GM18867 (cell line): ENCODE results near the gene FNDC5.

Experiments
- ATAC-seq: cut with Tn5 transposase; IDR thresholded peaks from one replicate; pipeline ENCODE4 v1.9.1; 2021; ENCODE audit warnings: mild to moderate bottlenecking, moderate library complexity; ENCODE audit not compliant: unreplicated experiment

Gene FNDC5

DNA sequence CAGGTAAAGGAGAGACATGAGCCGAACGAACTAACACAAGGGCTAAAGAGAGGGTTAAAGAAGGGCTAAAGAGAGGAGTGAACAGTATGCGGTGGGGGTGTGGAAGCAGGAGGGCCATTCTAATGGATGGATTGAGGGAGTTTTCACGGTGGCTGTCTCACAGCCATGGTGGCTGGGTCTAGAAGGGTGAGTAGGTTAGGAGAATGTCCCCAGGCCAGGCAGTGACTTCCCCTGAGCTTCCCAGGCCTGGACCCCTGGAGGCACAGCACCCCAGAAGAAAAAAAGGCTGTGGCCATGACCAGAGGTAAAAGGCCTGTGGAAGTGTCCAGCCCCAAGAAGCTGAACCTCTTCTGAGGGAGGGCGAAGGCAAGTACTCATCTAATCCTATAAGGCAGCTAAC lies 3.6 kb downstream of the FNDC5 start:
- no peak for ATAC-seq

DNA sequence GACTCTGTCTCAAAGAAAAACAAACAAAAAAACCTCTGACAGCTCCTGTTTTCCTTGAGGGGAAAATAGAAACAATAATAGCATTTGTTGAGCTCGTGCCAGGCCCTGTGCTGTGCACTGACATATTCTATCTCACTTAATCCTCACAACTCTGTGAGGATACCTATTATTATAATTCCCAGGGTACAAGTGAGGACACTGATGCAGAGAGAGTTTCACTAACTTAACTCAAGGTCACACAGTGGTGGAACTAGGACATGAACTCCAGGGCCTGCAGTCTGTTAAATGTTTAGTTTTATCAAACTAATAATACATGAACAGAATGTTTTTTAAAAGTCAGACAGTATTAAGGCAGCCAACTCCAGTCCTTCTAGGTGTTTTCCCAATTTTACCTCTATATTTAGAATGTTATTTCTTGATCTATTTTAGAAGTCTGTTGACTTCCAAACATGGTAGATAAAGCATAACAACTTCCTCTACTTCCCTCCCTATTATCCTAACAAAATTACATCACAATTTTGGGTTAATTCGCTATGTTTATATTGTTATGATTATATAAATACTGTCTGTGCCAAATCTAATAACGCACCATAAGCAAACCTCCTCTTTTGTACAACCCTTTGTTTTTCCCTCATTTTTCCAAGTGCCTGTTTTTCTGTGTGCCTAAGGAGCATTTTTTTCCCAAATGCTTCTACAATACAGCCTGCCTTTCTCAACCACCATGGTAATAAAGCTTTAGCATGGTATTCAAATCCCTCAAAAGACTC lies 4.9 kb downstream of the FNDC5 start:
- ATAC-seq, result no peak

DNA sequence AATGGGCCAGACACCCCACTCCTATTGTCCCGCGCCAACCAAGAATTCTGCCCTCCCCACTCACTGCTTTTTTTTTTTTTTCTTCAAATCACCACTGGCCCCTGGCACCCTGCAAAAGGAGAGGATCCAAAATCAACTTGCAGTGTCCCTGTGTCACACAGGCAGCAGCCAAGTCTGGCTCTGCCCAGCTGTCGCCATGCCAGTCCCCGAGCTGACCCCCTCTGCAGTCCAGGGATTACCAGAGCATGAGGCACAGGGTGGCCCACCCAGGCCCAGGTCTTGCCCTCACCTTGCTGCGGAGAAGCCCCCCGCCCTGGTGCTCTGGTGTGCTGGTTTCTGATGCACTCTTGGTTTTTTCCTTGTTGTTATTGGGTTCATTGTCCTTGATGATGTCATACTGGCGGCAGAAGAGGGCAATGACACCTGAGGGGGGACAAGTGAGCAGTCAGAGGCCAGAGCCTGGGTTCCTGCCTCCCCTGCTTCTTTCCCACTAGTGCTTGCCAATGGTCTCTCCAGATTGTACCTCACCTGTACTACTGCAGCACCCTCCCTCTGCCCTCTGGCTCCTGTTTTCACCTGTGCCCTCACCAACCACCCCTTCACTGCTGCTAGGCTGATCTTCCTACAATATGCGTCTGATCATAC lies 6.2 kb downstream of the FNDC5 start:
- no peak for ATAC-seq

DNA sequence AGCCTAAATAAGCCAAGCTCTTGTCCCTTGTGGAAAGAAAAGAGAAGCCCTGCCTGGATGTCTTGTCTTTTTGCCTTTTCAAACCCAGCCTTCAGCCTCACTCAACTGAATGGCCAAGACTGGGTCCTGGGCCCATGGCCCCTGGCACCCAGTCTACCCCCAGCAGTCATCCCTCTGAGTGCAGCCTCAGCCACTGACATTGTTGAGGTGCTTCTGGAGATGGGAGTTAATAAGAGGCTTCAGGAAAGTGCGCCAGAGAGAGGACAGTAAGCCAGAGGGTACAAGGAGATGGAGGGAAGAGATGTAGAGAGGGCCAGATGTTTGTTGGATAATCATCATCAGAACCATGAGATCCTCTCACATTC lies 6.8 kb downstream of the FNDC5 start:
- no peak for ATAC-seq

- ATAC-seq, result no peak
Measured at GRCh38 chr1:32863218-32863880, 7.4 kb downstream of the FNDC5 start.

GRCh38 chr1:32861904-32862695 lies 8.6 kb downstream of the FNDC5 start:
- ATAC-seq, result no peak

DNA sequence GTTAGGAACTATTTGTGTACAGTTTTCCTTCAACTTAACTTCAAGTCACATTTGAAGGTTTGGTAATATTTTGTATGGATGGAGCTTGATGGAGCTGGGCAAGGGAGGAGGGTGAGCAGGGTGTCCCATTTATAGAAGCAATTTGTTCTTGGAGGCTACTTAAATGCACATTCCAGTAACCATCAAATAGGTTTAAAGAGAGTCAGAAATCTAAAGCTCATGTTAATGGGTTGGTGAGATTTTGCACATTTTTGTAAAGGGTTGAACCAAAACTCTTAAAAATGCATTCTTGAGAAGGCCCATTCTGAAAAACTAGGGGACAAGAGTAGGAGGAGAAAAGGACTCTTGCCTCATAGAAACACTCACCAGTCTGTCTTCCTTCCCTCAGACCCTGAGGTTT lies 10.1 kb downstream of the FNDC5 start:
- no peak for ATAC-seq

- no peak for ATAC-seq
Measured at GRCh38 chr1:32859915-32860314, 10.8 kb downstream of the FNDC5 start.

GRCh38 chr1:32858791-32859190 lies 11.9 kb downstream of the FNDC5 start:
- ATAC-seq, result no peak

DNA sequence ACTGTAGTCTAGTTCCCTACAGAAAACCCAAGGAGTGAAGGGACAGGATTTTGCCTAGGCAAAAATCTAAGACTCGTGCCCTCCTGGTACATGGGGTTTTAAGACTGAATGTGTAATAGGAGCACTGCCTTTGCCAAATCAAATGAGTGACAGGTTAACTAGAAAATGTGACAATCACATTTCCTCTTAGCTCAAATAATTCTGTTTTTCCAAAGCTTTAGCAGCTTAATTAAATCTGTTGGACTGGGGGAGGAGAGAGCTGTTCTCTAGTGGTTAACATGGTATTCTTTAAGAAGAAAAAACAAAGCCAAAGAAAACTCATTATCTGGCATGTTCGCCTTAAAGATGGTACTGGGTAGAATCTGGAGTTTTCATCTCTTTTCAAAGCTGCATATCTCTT lies 12.6 kb downstream of the FNDC5 start:
- ATAC-seq, result no peak

DNA sequence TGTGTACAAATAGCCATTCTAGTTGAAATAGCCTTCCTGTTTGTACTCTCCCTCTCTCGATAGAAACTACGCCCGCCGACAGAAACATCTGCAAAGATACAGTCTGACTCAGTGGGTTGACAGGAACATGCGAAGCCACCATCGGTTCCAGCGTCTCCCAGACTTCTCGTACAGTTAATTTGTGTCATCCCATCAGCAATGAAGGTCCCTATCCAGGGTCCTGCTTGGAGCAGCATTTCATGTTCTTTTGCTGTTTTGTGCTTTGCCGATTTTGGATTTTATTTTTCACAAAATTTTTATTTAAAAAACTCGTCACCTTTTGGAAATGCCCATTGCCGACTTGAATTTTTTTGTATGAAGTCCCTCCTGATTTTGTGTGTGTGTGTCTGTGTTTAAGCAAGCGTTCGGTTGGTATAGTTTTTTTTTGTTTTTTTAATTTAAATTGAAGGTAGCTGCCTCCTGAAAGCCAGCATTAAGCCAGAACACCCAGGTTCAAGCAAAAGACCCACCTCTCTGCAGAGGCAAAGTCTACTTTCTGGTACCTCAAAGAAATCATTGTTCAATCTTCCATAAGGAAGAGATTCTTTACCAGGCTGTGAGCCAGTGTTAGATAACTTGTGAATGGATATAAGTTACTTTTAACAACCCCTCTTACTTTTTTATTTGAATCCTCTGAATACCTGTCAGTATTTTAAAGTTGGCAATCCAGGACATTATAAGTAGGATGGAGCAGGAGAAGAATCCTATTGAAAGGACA lies 14.7 kb downstream of the FNDC5 start:
- ATAC-seq, result no peak

DNA sequence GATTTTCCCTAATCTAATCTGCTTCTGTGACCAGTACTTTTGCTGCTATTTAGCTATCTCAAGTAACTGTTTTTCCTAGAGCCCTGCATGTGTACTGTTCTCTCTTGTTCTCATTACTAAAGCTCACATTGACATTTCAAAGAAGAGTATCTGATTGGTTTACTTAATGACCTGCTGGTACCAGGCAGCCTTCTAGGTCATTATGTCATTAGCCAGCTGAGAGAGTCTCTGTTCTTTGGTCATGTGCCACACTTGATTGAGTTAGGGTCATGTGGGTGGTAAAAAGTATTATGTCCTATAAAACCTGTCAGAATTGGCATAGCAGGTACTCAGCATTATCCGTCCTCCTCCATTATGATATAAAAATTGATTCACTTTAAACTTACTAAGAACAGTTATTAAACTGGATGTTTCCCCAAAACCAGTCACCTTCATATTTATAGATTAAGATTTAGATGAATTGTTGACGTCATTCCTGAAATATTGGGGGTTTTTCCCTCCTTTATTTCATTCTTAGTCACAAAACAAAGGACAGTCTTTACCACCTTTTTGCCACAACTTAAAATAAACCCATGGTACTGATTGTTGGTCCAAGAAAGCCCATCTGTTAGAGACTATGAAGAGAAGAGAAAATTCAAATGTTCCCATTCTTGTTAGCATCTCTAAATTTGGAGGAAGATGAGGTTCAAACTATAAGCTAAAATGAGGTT lies 22.2 kb downstream of the FNDC5 start:
- ATAC-seq, result no peak

GRCh38 chr1:32831878-32832277 lies 38.8 kb downstream of the FNDC5 start:
- no peak for ATAC-seq

GRCh38 chr1:32830092-32830852 lies 40.4 kb downstream of the FNDC5 start:
- ATAC-seq, result no peak

- no peak for ATAC-seq
Measured at GRCh38 chr1:32828341-32828740, 42.4 kb downstream of the FNDC5 start.

DNA sequence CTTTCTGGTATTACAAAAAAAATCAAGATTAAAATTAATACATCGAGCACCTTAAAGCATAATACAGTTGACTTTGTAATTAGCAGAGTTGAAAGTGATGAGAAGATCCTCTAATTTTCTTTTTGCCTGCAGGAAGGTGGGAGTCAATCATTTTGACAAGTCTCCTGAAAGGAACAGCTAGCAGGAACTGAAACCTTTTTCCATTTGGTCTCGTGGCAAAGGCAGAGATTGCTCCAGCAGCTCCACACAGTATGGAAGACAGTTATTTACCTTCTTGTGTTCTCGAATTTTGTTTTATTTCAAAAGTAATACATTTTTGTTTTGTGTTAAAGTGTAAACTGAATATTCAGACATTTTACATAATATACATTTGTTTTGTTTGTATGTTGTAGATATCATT lies 45.5 kb downstream of the FNDC5 start:
- no peak for ATAC-seq

DNA sequence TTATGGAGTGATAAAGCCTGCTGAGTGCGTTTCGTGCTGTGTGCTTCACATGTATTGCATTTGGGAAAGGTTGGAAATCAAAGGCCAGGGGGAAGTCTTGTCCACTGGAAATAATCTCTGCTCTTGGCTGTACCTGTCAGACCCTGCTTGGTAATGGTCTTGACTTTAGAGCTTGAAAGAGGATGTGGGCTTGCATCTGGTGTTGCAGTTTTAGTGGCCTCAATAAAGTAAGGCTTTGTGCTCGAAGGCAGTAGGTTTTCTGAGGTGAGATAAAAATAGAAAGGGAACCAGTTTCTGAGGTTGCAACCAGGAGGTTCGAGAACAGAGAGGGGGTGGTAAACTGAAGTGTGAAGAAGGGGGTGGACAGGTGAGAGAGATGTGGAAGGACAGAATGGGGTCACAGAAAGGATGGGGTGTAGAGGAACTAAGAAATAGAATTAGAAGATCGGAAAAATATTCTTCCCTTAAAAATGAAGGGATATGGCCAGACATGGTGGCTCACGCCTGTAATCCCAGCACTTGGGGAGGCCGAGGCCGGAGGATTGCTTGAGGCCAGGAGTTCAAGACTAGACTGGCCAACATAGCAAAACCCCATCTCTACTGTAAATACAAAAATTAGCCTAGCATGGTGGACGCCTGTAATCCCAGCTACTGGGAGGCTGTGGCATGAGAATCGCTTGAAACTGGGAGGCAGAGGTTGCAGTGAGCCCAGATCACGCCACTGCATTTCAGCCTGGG lies 51.7 kb downstream of the FNDC5 start:
- ATAC-seq, result peak; percentile 43
